Activated CD4-positive, alpha-beta memory T cell treated with anti-CD3 and anti-CD28 coated beads, Interleukin-2, amount 10 ng/mL, durations not matched to agents 7 days and 5 days (primary cell): Measurements from ENCODE around the gene AUH. TPM values are rescaled to one million over a fixed set of nuclear protein-coding genes. Genes with fewer than 3 reads are reported as not detected.

ENCODE experiments used
- CTCF ChIA-PET: fragments of 350-600 bp; sonication (Branson Sonifier 250); formaldehyde crosslinking; loops from one replicate; lab custom pipeline; 2021; ENCODE audit warnings: antibody characterized with exemption, inconsistent platforms; lab: Charles Lee
- POLR2A ChIA-PET: fragments of 350-600 bp; sonication (Branson Sonifier 250); formaldehyde crosslinking; loops from one replicate; lab custom pipeline; 2021; ENCODE audit warnings: antibody characterized with exemption; lab: Charles Lee
- DNase-seq: peaks from one replicate; pipeline ENCODE4 v3.0.0-alpha.2; 2020
- H3K27ac Mint-ChIP-seq: one replicate; pipeline ENCODE4 v1.8.0; 2021; ENCODE audit warnings: mild to moderate bottlenecking, mixed read lengths
- H3K27me3 Mint-ChIP-seq: one replicate; pipeline ENCODE4 v1.8.0; 2021; ENCODE audit warnings: mixed read lengths
- H3K36me3 Mint-ChIP-seq: one replicate; pipeline ENCODE4 v1.8.0; 2021; ENCODE audit warnings: low read depth, mixed read lengths
- H3K4me1 Mint-ChIP-seq: one replicate; pipeline ENCODE4 v1.8.0; 2021; ENCODE audit warnings: mixed read lengths
- H3K4me3 Mint-ChIP-seq: one replicate; pipeline ENCODE4 v1.8.0; 2021; ENCODE audit warnings: mild to moderate bottlenecking, mixed read lengths
- H3K9me3 Mint-ChIP-seq: one replicate; pipeline ENCODE4 v1.8.0; 2021; ENCODE audit warnings: mixed read lengths
- total RNA-seq, 2 experiments: library from RNA; stranded (reverse); gene quantifications; one replicate each; pipeline ENCODE4 v1.2.3, GENCODE V29; 2021

AUH gene
- total RNA-seq, 2 experiments from 2014 or later = 34.8 to 39.3 TPM

- H3K27me3 Mint-ChIP-seq = no peaks in the 10 kb centered on the region
- H3K27ac Mint-ChIP-seq = peak overlapping the region; percentile 72
- H3K4me3 Mint-ChIP-seq = no peak overlapping the region
- ChIA-PET POLR2A (interaction anchor here (1.0 to 5.3 kb wide), 9 partner anchors 10 to 236 kb away, joined by 3 to 36 read pairs (median 7); partner anchors contain the start of gene NFIL3), CTCF (interaction anchor here (1.3 kb wide), 2 partner anchors 9 to 23 kb away, joined by 3 to 4 read pairs; no protein-coding TSS in a partner anchor)
- peak; percentile 14 for DNase-seq
- H3K36me3 Mint-ChIP-seq = peaks cover 37% of the 10 kb centered on the region
- H3K9me3 Mint-ChIP-seq = peaks cover 22% of the 10 kb centered on the region
- peaks cover 50% of the 10 kb centered on the region for H3K4me1 Mint-ChIP-seq
Observed at GRCh38 chr9:91187311-91187964, 174.3 kb downstream of the AUH start.

- H3K4me3 Mint-ChIP-seq = no peak overlapping the region
- CTCF ChIA-PET = interaction anchor here (1.3 to 1.5 kb wide), 3 partner anchors 9 to 22 kb away, joined by 3 to 4 read pairs (median 4); no protein-coding TSS in a partner anchor
- H3K27ac Mint-ChIP-seq = peak overlapping the region; percentile 72
- DNase-seq = peak; percentile 38
- POLR2A ChIA-PET = interaction anchor here (0.8 to 5.3 kb wide), 10 partner anchors 9 to 238 kb away, joined by 3 to 36 read pairs (median 6); partner anchors contain the start of gene NFIL3
- peaks cover 43% of the 10 kb centered on the region for H3K4me1 Mint-ChIP-seq
- peaks cover 32% of the 10 kb centered on the region for H3K36me3 Mint-ChIP-seq
- no peaks in the 10 kb centered on the region for H3K27me3 Mint-ChIP-seq
- H3K9me3 Mint-ChIP-seq = peaks cover 22% of the 10 kb centered on the region
Observed at GRCh38 chr9:91186632-91187108, 175.0 kb downstream of the AUH start.

DNA sequence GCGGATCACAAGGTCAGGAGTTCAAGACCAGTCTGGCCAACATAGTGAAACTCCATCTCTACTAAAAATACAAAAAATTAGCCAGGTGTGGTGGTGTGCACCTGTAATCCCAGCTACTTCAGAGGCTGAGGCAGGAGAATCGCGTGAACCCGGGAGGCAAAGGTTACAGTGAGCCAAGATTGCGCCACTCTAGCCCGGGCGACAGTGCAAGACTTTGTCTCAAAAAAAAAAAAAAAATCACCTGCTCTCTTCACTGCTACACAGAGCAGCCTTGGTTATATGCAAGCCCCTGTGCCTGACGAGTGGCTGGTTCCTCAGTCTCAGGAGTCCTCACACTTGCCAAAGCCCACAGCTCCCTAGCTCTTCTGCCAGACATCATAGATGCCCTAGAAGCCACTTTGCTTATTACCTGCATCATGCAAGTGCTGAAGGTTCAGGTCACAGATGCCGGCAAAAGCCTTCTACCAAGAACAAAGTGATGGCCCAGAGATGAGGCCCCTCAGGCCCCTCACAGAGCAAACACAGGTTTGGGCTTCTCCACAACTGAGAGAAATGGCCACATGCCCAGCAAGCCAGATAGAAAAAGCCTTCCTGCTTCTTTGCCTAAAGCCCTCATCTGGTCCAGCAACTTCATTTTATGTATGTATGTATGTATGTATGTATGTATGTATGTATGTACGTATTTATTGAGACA is 176.4 kb downstream of the AUH start:
- Mint-ChIP-seq H3K9me3 (peaks cover 22% of the 10 kb centered on the region), H3K4me3 (no peak overlapping the region), H3K36me3 (peaks cover 31% of the 10 kb centered on the region), H3K27me3 (no peaks in the 10 kb centered on the region), H3K27ac (no peak overlapping the region), H3K4me1 (peaks cover 31% of the 10 kb centered on the region)
- CTCF ChIA-PET = interaction anchor here (1.5 to 2.1 kb wide), 2 partner anchors 10 to 18 kb away, joined by 4 to 7 read pairs; no protein-coding TSS in a partner anchor
- peak; percentile 14 for DNase-seq
- POLR2A ChIA-PET = interaction anchor here (1.1 to 5.3 kb wide), 4 partner anchors 8 to 239 kb away, joined by 3 to 36 read pairs (median 22); no protein-coding TSS in a partner anchor

DNA sequence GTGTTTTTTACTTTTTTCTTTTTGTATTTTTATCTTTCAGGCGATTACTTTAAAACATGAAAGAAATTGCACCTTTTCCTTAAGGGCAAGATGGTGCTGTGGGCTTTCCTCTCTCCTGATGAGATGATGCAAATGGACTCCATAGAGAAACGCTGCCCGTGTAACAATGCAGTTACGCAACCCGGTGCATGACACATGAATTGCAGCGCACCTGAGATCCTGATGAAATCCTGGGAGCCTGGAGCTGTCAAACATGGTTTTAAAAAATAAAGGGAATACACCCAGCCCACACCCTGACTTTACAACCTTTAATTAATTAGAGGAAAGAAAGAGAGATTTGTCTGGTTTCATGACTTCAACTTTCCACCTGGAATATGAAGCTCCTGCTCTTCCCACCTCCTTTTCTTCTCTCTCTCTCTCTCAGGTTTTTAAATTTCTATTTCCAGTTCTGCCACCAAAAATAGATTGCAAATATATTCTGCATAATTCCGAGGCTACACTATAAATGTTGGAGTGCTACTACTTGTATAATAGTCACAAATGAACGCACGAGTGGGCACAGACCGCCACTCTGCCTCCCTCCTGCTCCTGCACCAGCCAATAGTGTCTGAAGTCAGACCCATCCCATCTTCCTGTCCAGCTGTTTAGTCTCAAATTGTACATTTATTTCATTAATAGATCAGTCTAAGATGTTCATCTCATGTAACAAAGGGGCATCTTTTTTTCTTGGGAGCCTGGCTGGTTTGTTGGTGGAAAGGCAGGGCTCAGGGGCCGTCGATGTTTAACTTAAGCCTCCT is 179.1 kb downstream of the AUH start:
- Mint-ChIP-seq H3K27ac (no peak overlapping the region), H3K9me3 (peaks cover 3% of the 10 kb centered on the region), H3K36me3 (peaks cover 10% of the 10 kb centered on the region), H3K27me3 (no peaks in the 10 kb centered on the region), H3K4me1 (peaks cover 40% of the 10 kb centered on the region), H3K4me3 (no peak overlapping the region)
- DNase-seq = no peak
- ChIA-PET CTCF (no interaction called here), POLR2A (interaction anchor here (1.0 to 1.6 kb wide), 2 partner anchors 10 to 19 kb away, joined by 3 to 6 read pairs; no protein-coding TSS in a partner anchor)

DNA sequence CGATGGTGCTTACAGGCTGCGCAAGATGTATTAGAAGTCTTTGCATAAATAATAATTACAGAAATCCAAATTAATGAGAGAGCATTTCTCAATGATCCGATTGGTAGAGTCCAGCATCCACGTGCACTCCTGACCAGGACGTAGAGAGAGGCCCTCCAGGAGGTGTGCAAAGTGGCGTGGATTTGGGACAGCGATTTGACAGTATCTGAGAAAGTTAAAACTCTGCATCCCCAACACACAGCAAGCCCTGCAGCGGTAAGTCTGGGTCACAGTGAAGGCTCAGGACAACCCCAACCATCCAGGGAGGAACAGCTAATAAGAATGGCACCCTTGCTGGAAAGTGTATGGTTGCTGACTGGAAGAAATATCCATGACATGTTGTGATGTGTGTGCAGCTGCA is 180.2 kb downstream of the AUH start:
- no peaks in the 10 kb centered on the region for H3K9me3 Mint-ChIP-seq
- ChIA-PET POLR2A (interaction anchor here (1.1 kb wide), 1 partner anchor 11 kb away, joined by 6 read pairs; no protein-coding TSS in a partner anchor), CTCF (no interaction called here)
- H3K4me3 Mint-ChIP-seq = no peak overlapping the region
- H3K36me3 Mint-ChIP-seq = peaks cover 7% of the 10 kb centered on the region
- no peaks in the 10 kb centered on the region for H3K27me3 Mint-ChIP-seq
- H3K27ac Mint-ChIP-seq = no peak overlapping the region
- peaks cover 40% of the 10 kb centered on the region for H3K4me1 Mint-ChIP-seq
- DNase-seq = no peak

DNA sequence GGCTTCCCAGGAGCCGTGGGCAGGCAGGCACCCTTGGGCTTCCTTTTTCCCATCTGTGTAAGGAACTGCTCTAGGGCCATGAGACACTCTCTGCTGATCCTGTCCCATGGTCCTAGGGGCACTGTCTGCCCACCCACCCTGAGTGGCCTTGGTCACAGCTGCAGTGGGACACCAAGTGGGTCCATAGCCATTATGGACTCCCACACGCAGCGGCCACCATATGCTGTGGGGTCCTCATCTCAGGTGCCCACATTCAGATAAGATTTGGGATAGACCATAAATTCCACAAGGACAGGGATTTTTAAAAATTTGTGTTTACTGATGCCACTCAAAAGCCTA is 180.8 kb downstream of the AUH start:
- Mint-ChIP-seq H3K4me3 (no peak overlapping the region), H3K4me1 (peaks cover 41% of the 10 kb centered on the region), H3K36me3 (peaks cover 7% of the 10 kb centered on the region), H3K27ac (no peak overlapping the region), H3K27me3 (no peaks in the 10 kb centered on the region), H3K9me3 (no peaks in the 10 kb centered on the region)
- ChIA-PET CTCF (no interaction called here), POLR2A (interaction anchor here (1.1 kb wide), 1 partner anchor 12 kb away, joined by 6 read pairs; no protein-coding TSS in a partner anchor)
- DNase-seq = no peak

- POLR2A ChIA-PET = interaction anchor here (0.6 to 1.1 kb wide), 2 partner anchors 11 to 12 kb away, joined by 3 to 6 read pairs; no protein-coding TSS in a partner anchor
Observed at GRCh38 chr9:91180240-91180929, 181.3 kb downstream of the AUH start.

DNA sequence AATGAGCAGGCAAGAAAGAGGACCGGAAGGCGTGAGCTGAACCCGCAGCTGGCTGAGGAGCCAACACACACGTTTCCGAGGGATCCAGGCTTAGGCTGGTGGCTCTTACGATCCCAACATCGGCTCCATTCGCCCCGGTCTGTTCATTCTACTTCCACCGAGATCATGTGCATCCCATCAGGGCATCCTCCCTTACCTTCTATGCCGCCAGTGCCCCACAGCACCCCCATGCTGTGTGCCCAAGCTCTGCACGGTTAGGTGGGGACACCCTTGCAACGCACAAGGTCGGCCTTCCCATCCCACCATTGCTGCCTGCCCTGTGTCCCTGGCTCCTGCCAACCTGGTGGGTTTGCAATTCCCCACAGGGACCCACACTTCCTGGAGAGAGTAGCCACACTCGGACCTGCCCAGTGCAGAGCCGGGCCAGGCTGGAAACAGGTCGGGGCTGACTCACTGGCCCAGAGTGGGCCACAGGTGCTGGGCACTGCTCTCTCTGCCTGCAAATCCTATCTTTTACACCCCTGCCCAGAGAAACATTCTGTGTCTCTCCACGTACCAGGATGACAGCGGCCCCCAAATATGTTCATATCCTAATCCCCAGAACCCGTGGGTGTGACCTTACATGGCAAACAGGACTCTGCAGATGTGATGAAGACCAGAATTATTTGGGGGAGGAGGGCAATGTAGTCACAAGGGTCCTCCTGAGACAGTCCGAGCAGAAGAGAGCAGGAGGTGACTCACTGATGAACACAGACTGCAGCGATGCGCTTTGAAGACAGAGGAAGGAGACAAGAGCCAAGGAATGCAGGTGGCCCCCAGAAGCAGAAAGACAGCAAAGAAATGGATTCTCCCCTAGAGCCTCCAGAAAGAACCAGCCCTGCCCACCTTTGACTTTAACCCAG is 182.2 kb downstream of the AUH start:
- Mint-ChIP-seq H3K4me3 (no peak overlapping the region), H3K4me1 (peaks cover 51% of the 10 kb centered on the region), H3K27me3 (no peaks in the 10 kb centered on the region), H3K9me3 (peaks cover 3% of the 10 kb centered on the region), H3K27ac (peak overlapping the region; percentile 49), H3K36me3 (peaks cover 17% of the 10 kb centered on the region)
- DNase-seq = peak; percentile 14
- CTCF ChIA-PET = interaction anchor here (2.2 kb wide), 1 partner anchor 14 kb away, joined by 11 read pairs; no protein-coding TSS in a partner anchor
- POLR2A ChIA-PET = interaction anchor here (0.6 to 7.1 kb wide), 2 partner anchors 12 to 15 kb away, joined by 3 to 132 read pairs; no protein-coding TSS in a partner anchor

More at GRCh38 chr9:91180240-91180929, 181.3 kb downstream of the AUH start:
- no peaks in the 10 kb centered on the region for H3K27me3 Mint-ChIP-seq
- peaks cover 11% of the 10 kb centered on the region for H3K36me3 Mint-ChIP-seq
- H3K4me3 Mint-ChIP-seq = no peak overlapping the region
- CTCF ChIA-PET = no interaction called here
- peaks cover 47% of the 10 kb centered on the region for H3K4me1 Mint-ChIP-seq
- no peak for DNase-seq
- H3K9me3 Mint-ChIP-seq = peaks cover under 1% of the 10 kb centered on the region
- no peak overlapping the region for H3K27ac Mint-ChIP-seq

- H3K36me3 Mint-ChIP-seq = peaks cover 17% of the 10 kb centered on the region
- peak overlapping the region; percentile 92 for H3K27ac Mint-ChIP-seq
- H3K27me3 Mint-ChIP-seq = no peaks in the 10 kb centered on the region
- CTCF ChIA-PET = interaction anchor here (1.0 to 5.0 kb wide), 4 partner anchors 9 to 75 kb away, joined by 3 to 32 read pairs (median 9); no protein-coding TSS in a partner anchor
- peak overlapping the region; percentile 40 for H3K4me3 Mint-ChIP-seq
- peak; percentile 16 for DNase-seq
- H3K9me3 Mint-ChIP-seq = peaks cover 3% of the 10 kb centered on the region
- POLR2A ChIA-PET = interaction anchor here (0.7 to 7.1 kb wide), 15 partner anchors 8 to 248 kb away, joined by 3 to 132 read pairs (median 8); partner anchors contain the start of gene NFIL3
- H3K4me1 Mint-ChIP-seq = peaks cover 58% of the 10 kb centered on the region
Observed at GRCh38 chr9:91178281-91179236, 183.2 kb downstream of the AUH start.
